ENCODE results near the gene ADAMTS7.
A peak's percentile ranks its signal among the peaks of the same experiment; 100 is the strongest.
"Not testable (repeated sequence)": the region's sequence is repeated elsewhere in the genome, so short reads cannot be mapped to it uniquely, and the experiment has no call there.

Gene ADAMTS7

GRCh38 chr15:78811124-78811824 lies at the start of gene ADAMTS7:
ADAMTS7 (minus strand) TSS chr15:78811464; CDS start chr15:78811220, 244 bp downstream.
- DNase-seq (ENCODE audit: low read depth) = peak; percentile 26

- DNase-seq (ENCODE audit: low read depth) = peak; percentile 42
Measured at GRCh38 chr15:78859971-78860719, 48.9 kb upstream of the ADAMTS7 start.

GRCh38 chr15:78855746-78856145 lies 44.5 kb upstream of the ADAMTS7 start:
- DNase-seq (ENCODE audit: low read depth) = no peak

GRCh38 chr15:78854833-78855372 lies 43.6 kb upstream of the ADAMTS7 start:
- no peak for DNase-seq (ENCODE audit: low read depth)

GRCh38 chr15:78853500-78853899 lies 42.2 kb upstream of the ADAMTS7 start:
- no peak for DNase-seq (ENCODE audit: low read depth)

GRCh38 chr15:78850941-78851755 lies 39.9 kb upstream of the ADAMTS7 start:
- DNase-seq (ENCODE audit: low read depth) = no peak

GRCh38 chr15:78850352-78850751 lies 39.1 kb upstream of the ADAMTS7 start:
- DNase-seq (ENCODE audit: low read depth) = no peak

- DNase-seq (ENCODE audit: low read depth) = not testable (repeated sequence)
Measured at GRCh38 chr15:78847387-78847906, 36.2 kb upstream of the ADAMTS7 start.

GRCh38 chr15:78846906-78847305 lies 35.6 kb upstream of the ADAMTS7 start:
- not testable (repeated sequence) for DNase-seq (ENCODE audit: low read depth)

- no peak for DNase-seq (ENCODE audit: low read depth)
Measured at GRCh38 chr15:78842519-78842918, 31.3 kb upstream of the ADAMTS7 start.

GRCh38 chr15:78841891-78842290 lies 30.6 kb upstream of the ADAMTS7 start:
- no peak for DNase-seq (ENCODE audit: low read depth)

GRCh38 chr15:78841376-78841706 lies 30.1 kb upstream of the ADAMTS7 start:
- no peak for DNase-seq (ENCODE audit: low read depth)

- no peak for DNase-seq (ENCODE audit: low read depth)
Measured at GRCh38 chr15:78840661-78841375, 29.6 kb upstream of the ADAMTS7 start.

- not testable (repeated sequence) for DNase-seq (ENCODE audit: low read depth)
Measured at GRCh38 chr15:78839151-78839550, 27.9 kb upstream of the ADAMTS7 start.

- no peak for DNase-seq (ENCODE audit: low read depth)
Measured at GRCh38 chr15:78838489-78838888, 27.2 kb upstream of the ADAMTS7 start.

- DNase-seq (ENCODE audit: low read depth) = no peak
Measured at GRCh38 chr15:78837543-78837942, 26.3 kb upstream of the ADAMTS7 start.

GRCh38 chr15:78837131-78837530 lies 25.9 kb upstream of the ADAMTS7 start:
- no peak for DNase-seq (ENCODE audit: low read depth)

- DNase-seq (ENCODE audit: low read depth) = no peak
Measured at GRCh38 chr15:78836333-78836732, 25.1 kb upstream of the ADAMTS7 start.

GRCh38 chr15:78831229-78832207 lies 20.3 kb upstream of the ADAMTS7 start:
- DNase-seq (ENCODE audit: low read depth) = no peak

GRCh38 chr15:78830514-78831228 lies 19.4 kb upstream of the ADAMTS7 start:
- DNase-seq (ENCODE audit: low read depth) = no peak

All from stimulated activated CD8-positive, alpha-beta memory T cell treated with anti-CD3 and anti-CD28 coated beads, Interleukin-12 subunit alpha, Interleukin-12 subunit beta, amount 100 ng/mL, for 4 hours (primary cell).